Suprapubic skin (tissue), 4 donors: ENCODE measurements around the gene IFT74.

ENCODE experiments used
- CTCF ChIP-seq, 2 donors: fragments of 200-600 bp in 1 of 2; fragments of 450-650 bp in 1 of 2; sonication (generic) in 1 of 2; IDR thresholded peaks; one replicate each; pipeline ENCODE4 v1.5.1; 2016 to 2019; ENCODE audit warnings: antibody characterized with exemption in 2 of 2, mild to moderate bottlenecking in 1 of 2, moderate library complexity in 1 of 2
- POLR2A ChIP-seq, 2 donors: fragments of 450-650 bp; IDR thresholded peaks; one replicate each; pipeline ENCODE4 v1.6.1; 2017; ENCODE audit warnings: antibody characterized with exemption in 2 of 2, mild to moderate bottlenecking in 2 of 2, moderate library complexity in 2 of 2
- POLR2AphosphoS5 ChIP-seq, 3 donors: sonication (generic); formaldehyde crosslinking; IDR thresholded peaks; one replicate each; pipeline ENCODE4 v1.6.1; 2017; ENCODE audit warnings: antibody characterized with exemption in 3 of 3

- TF ChIP-seq CTCF (IDR thresholded peaks at IDR 0.05) (no peak), POLR2AphosphoS5 (IDR thresholded peaks at IDR 0.05) (no peak), POLR2A (IDR thresholded peaks at IDR 0.05) (no peak)
Measured at GRCh38 chr9:27088981-27089380, 132.8 kb downstream of the IFT74 start.
